Activated CD4-positive, alpha-beta T cell treated with anti-CD3 and anti-CD28 coated beads for 36 hours (primary cell): ENCODE data around the gene CCDC74A. TPM values are rescaled to one million over a fixed set of nuclear protein-coding genes. Genes with fewer than 3 reads are reported as not detected.
"Not testable (repeated sequence)": the region's sequence is repeated elsewhere in the genome, so short reads cannot be mapped to it uniquely, and the experiment has no call there.

ENCODE experiments used
- ATAC-seq: fragments of 200-7000 bp; cut with Tn5 transposase; one replicate; pipeline ENCODE4 v1.10.0; 2021; ENCODE audit warnings: mild to moderate bottlenecking, moderate library complexity
- CTCF ChIA-PET: fragments of 350-600 bp; sonication (Branson Sonifier 250); formaldehyde crosslinking; loops from one replicate; lab custom pipeline; 2021; ENCODE audit warnings: antibody characterized with exemption; lab: Charles Lee
- POLR2A ChIA-PET: fragments of 350-600 bp; sonication (Branson Sonifier 250); formaldehyde crosslinking; loops from one replicate; lab custom pipeline; 2021; ENCODE audit warnings: antibody characterized with exemption, inconsistent platforms; lab: Charles Lee
- DNase-seq: peaks from one replicate; pipeline ENCODE4 v3.0.0-alpha.2; 2020
- H3K27ac Mint-ChIP-seq: one replicate; pipeline ENCODE4 v1.8.0; 2021; ENCODE audit warnings: mixed read lengths
- H3K27me3 Mint-ChIP-seq: one replicate; pipeline ENCODE4 v1.8.0; 2021; ENCODE audit warnings: mixed read lengths
- H3K36me3 Mint-ChIP-seq: one replicate; pipeline ENCODE4 v1.8.0; 2021; ENCODE audit warnings: low read depth, mixed read lengths
- H3K4me1 Mint-ChIP-seq: one replicate; pipeline ENCODE4 v1.8.0; 2021; ENCODE audit warnings: mixed read lengths
- H3K4me3 Mint-ChIP-seq: one replicate; pipeline ENCODE4 v1.8.0; 2021; ENCODE audit warnings: mild to moderate bottlenecking, moderate library complexity, mixed read lengths
- H3K9me3 Mint-ChIP-seq: one replicate; pipeline ENCODE4 v1.8.0; 2021; ENCODE audit warnings: low read depth, mixed read lengths
- intact Hi-C, 2 experiments: fragments of 100-400 bp; cut with DNase I in 1 of 2; cut with micrococcal nuclease in 1 of 2; formaldehyde crosslinking; loops; one replicate each; pipeline versions ENCODE4 v1.14.2 to v1.15.1; 2022 to 2024; cut with DNase I, micrococcal nuclease
- total RNA-seq, 2 experiments: library from RNA; stranded (reverse); gene quantifications; one replicate each; pipeline ENCODE4 v1.2.3, GENCODE V29; 2021

The CCDC74A gene
- total RNA-seq = 1 to 10 TPM; 3.0 to 3.5 TPM

DNA sequence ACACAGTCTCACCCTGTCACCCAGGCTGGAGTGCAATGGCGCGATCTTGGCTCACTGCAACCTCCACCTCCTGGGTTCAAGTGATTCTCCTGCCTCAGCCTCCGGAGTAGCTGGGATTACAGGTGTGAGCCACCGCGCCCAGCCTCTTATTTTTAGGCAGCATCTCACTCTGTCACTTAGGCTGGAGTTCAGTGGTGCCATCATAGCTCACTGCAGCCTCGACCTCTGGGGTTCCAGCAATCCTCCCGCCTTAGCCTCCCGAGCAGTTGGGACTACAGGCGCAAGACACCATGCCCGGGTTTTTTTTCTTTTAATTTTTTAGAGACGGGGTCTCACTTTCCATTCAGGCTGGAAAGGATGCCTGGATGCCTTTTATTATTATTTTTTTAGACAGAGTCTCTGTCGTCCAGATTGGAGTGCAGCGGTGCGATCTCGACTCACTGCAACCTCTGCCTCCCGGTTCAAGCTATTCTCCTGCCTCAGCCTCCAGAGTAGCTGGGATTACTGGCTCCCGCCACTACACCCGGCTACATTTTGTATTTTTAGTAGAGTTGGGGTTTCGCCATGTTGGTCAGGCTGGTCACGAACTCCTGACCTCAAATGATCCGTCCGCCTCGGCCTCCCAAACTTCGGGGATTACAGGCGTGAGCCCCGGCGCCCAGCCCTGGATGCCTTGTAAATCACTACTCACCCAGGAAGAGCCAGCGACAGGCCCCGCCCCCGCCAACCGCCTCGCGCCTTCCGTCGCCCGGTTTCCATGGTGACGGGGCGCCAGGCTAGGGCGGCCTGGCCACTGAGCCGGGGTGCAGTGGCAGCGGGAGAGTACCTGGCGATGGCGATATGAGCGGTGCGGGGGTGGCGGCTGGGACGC, at the start of gene CCDC74A:
TSS of gene CCDC74A (plus strand) at position 758 of the 871 bp plus-strand sequence. CDS start at position 841, 83 bp downstream.
- H3K36me3 Mint-ChIP-seq, H3K4me1 Mint-ChIP-seq, POLR2A ChIA-PET, H3K9me3 Mint-ChIP-seq, H3K27me3 Mint-ChIP-seq: not testable (repeated sequence)
- CTCF ChIA-PET = interaction anchor here (0.6 kb wide), 1 partner anchor 19 kb away, joined by 3 read pairs; no protein-coding TSS in a partner anchor
- intact Hi-C loops = loop anchor here (1.0 to 5.0 kb wide), 2 partner anchors 35 to 115 kb away; partner anchors contain the start of gene MZT2A (in 2 of the 2)
- peak; percentile 88 for ATAC-seq
- Mint-ChIP-seq H3K4me3 (peak within 1 kb of the TSS; percentile 71), H3K27ac (peak within 1 kb of the TSS; percentile 69)
- peak; percentile 87 for DNase-seq

DNA sequence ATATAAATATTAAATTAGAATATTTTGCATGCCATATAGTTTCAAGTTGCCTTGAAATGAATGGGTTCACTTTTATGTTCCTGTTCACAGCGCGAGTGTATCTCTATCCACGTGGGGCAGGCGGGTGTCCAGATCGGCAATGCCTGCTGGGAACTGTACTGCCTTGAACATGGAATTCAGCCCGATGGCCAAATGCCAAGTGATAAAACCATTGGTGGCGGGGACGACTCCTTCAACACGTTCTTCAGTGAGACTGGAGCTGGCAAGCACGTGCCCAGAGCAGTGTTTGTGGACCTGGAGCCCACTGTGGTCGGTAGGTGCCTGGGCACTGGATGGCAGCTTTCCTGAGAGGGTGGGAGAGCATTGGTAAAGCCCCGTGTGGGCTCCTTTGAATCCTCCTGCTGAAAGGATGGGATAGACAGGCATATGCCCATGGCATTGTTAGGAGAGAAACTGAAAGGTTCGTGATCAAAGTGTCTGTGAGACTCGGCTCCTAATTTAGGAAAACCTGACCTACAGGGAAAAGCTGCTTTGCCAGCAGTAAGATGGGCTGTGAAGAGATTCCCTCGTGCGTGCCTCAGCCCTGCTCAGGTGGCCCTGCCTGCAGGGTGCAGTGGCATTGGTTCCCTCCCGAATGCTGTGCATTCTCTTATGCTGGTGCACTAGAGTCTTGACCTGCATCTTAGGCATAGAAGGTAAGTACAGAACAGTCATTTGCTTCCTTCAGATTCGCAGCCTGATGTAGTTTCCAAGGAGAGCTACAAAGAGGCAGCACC, 49.4 kb upstream of the CCDC74A start:
- CTCF ChIA-PET, DNase-seq, intact Hi-C loops, H3K9me3 Mint-ChIP-seq, H3K4me3 Mint-ChIP-seq, H3K27me3 Mint-ChIP-seq, H3K27ac Mint-ChIP-seq, ATAC-seq, POLR2A ChIA-PET, H3K4me1 Mint-ChIP-seq: not testable (repeated sequence)
- H3K36me3 Mint-ChIP-seq = peaks cover 13% of the 10 kb centered on the region

DNA sequence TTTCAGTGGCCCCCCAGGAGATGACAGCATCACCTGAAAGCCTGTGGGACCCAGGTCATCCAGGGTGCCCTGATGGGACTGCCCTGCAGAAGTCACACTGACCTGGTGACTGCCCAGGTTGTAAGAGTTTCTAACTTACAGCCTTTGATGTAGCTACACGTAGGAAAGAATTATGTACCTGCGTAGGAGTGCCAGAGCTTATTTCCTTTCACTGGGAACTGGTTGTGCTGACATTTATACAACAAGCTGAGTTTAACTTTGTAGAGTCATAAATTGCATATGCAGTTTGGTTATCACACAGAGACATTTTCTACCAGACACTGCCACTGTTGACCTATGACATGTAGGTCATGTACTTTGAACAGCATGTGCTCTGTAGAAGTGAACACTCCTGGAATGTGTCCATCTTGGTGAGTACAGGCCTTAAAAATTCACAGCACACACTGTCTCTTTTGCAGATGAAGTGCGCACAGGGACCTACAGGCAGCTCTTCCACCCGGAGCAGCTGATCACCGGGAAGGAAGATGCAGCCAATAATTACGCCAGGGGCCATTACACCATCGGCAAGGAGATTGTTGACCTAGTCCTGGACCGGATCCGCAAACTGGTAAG, 48.7 kb upstream of the CCDC74A start:
- H3K9me3 Mint-ChIP-seq, POLR2A ChIA-PET, H3K4me3 Mint-ChIP-seq, H3K4me1 Mint-ChIP-seq, CTCF ChIA-PET, ATAC-seq, H3K27me3 Mint-ChIP-seq, H3K27ac Mint-ChIP-seq, intact Hi-C loops, DNase-seq: not testable (repeated sequence)
- peaks cover 13% of the 10 kb centered on the region for H3K36me3 Mint-ChIP-seq

DNA sequence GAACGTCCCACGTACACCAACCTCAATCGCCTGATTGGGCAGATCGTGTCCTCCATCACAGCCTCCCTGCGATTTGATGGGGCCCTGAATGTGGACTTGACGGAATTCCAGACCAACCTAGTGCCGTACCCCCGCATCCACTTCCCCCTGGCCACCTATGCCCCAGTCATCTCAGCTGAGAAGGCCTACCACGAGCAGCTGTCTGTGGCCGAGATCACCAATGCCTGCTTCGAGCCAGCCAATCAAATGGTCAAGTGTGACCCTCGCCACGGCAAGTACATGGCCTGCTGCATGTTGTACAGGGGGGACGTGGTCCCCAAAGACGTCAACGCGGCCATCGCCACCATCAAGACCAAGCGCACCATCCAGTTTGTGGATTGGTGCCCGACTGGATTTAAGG, 47.3 kb upstream of the CCDC74A start:
- intact Hi-C loops, ATAC-seq, H3K9me3 Mint-ChIP-seq, DNase-seq, H3K27me3 Mint-ChIP-seq, H3K27ac Mint-ChIP-seq, H3K4me3 Mint-ChIP-seq, H3K4me1 Mint-ChIP-seq, CTCF ChIA-PET: not testable (repeated sequence)
- POLR2A ChIA-PET = interaction anchor here (0.6 kb wide), 1 partner anchor 9 kb away, joined by 3 read pairs; no protein-coding TSS in a partner anchor
- peaks cover 13% of the 10 kb centered on the region for H3K36me3 Mint-ChIP-seq

DNA sequence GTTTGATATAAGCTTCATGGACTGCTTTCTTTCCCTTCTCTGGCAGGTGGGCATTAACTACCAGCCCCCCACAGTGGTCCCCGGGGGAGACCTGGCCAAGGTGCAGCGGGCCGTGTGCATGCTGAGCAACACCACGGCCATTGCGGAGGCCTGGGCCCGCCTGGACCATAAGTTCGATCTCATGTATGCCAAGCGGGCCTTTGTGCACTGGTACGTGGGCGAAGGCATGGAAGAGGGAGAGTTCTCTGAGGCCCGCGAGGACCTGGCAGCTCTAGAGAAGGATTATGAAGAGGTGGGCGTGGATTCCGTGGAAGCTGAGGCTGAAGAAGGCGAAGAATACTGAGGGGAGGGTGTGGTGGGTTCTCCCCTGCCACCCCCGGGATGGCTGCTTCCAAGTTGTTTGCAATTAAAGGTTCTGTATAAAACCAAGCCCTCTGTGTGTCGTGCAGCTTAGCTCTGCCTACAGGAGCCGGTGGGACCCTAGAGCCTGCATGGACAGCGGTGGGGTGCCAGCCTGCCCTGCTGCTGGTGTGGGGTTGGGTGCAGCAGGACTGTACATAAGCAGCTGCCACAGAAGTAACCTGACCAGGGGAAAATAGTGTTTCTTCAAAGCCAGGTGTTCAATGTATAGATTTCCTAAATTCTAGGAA, 45.1 kb upstream of the CCDC74A start:
- H3K27ac Mint-ChIP-seq, intact Hi-C loops, H3K4me3 Mint-ChIP-seq, H3K9me3 Mint-ChIP-seq, ATAC-seq, H3K4me1 Mint-ChIP-seq, POLR2A ChIA-PET, H3K27me3 Mint-ChIP-seq, DNase-seq: not testable (repeated sequence)
- CTCF ChIA-PET = interaction anchor here (0.6 kb wide), 1 partner anchor 714 kb away, joined by 3 read pairs; no protein-coding TSS in a partner anchor
- H3K36me3 Mint-ChIP-seq = peaks cover 17% of the 10 kb centered on the region

DNA sequence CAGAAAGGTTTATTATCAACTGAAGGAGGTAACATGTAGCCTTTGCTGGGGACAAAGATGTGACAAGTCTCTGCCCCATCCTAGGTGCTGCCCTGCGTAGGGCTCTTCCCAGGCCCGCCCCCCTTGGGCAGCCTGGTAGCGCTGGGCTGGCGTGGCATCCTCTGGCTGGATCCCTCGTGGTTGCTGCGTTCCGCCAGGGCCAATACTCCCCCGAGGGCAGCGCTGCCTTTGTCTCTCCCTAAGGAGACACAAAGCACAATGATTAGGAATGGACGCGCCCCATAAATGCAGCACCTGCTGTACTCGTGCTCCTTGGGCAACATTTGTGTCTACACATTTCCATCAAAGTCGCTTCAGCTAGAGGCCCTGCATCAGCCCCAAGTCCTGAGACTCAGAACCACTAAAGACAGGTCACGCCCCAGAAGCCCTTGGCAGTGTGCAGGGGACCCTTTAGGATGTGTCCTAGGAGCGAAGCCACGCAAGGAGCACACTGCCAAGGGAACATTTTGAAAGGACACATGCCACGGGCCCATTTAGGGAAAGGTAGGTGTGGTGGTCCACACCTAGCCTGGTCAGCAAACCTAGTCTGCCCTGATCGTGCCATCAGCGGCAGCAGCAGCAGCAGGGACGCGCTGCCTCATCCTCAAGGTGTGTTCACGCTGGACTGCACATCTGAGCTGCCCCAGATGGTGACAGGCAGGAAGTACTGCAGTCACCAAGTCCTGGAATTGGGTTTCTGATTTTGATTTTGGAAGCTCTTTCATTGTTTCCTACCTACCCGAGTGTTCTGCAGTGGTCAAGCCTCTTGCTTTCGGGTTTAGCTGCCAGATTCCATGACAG, 43.5 kb upstream of the CCDC74A start:
- ATAC-seq, H3K27me3 Mint-ChIP-seq, H3K27ac Mint-ChIP-seq, DNase-seq, H3K9me3 Mint-ChIP-seq, POLR2A ChIA-PET, H3K4me3 Mint-ChIP-seq, H3K4me1 Mint-ChIP-seq, intact Hi-C loops: not testable (repeated sequence)
- CTCF ChIA-PET = interaction anchor here (0.6 kb wide), 1 partner anchor 19 kb away, joined by 5 read pairs; no protein-coding TSS in a partner anchor
- peaks cover 22% of the 10 kb centered on the region for H3K36me3 Mint-ChIP-seq

DNA sequence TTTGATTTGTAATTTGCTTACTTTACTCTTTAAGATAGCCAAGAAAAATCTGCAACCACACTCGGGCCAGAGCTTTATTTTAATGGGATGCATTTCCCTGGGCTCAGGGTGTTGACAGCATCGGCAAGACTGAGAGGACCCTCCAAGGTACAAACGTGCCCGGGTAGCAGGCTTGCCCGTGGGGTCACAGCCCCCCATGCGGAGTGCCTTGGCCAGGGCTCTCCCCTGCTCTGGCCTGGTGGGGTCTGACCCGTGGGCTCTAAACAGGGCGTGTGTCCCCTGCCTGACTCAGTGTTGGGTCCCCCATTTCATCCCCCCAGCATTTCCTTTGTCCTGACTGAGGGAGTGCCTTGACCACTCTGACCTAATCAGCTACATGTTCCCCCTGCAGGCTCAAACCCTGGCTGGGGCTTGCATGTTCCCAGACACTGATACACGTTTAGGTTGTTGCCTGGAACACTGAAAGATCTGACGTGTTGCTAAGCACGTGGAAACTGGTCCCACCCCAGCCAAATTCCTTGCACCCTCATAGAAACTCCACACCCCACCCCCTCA, 42.7 kb upstream of the CCDC74A start:
- H3K27me3 Mint-ChIP-seq, POLR2A ChIA-PET, H3K4me1 Mint-ChIP-seq, CTCF ChIA-PET, H3K9me3 Mint-ChIP-seq, ATAC-seq, H3K4me3 Mint-ChIP-seq, DNase-seq, H3K27ac Mint-ChIP-seq: not testable (repeated sequence)
- intact Hi-C loops = loop anchor here (5.0 kb wide), 1 partner anchor 1298 kb away; no protein-coding TSS in a partner anchor
- H3K36me3 Mint-ChIP-seq = peaks cover 26% of the 10 kb centered on the region

DNA sequence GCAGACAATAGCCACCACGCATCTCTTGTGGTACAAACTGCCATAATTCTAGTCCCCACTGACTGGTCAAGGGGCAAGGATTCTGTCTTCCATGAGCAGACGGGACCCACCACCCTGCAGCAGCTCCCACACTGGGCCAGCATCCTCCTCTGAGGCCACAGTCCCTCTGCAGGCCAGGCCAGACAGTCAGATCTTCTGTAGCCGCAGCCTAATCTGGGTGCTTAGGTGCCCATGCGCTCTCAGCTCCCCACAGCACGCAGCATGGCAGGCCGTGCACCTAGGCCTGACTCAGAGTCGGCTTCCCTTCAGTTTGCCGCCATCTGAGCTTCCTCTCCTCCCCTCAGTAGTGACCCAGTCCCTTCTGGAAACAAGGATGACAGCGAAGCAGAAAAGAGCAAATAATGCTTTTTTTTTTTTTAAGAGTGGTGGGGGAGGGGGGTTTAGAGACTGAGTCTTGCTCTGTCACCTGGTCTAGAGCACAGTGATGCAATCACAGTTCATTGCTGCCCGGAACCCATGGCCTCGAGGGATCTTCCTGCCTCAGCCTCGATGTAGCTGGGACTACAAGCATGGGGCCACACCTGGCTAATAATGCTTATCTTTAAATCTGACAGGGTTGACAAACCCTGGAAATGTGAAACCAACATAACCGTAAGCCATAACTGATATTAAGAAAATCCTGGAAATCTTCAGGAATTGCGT, 41.3 kb upstream of the CCDC74A start:
- H3K27ac Mint-ChIP-seq, DNase-seq, H3K9me3 Mint-ChIP-seq, H3K4me3 Mint-ChIP-seq, CTCF ChIA-PET, H3K4me1 Mint-ChIP-seq, POLR2A ChIA-PET, ATAC-seq, H3K27me3 Mint-ChIP-seq: not testable (repeated sequence)
- peaks cover 36% of the 10 kb centered on the region for H3K36me3 Mint-ChIP-seq
- intact Hi-C loops = loop anchor here (5.0 kb wide), 1 partner anchor 1299 kb away; no protein-coding TSS in a partner anchor

DNA sequence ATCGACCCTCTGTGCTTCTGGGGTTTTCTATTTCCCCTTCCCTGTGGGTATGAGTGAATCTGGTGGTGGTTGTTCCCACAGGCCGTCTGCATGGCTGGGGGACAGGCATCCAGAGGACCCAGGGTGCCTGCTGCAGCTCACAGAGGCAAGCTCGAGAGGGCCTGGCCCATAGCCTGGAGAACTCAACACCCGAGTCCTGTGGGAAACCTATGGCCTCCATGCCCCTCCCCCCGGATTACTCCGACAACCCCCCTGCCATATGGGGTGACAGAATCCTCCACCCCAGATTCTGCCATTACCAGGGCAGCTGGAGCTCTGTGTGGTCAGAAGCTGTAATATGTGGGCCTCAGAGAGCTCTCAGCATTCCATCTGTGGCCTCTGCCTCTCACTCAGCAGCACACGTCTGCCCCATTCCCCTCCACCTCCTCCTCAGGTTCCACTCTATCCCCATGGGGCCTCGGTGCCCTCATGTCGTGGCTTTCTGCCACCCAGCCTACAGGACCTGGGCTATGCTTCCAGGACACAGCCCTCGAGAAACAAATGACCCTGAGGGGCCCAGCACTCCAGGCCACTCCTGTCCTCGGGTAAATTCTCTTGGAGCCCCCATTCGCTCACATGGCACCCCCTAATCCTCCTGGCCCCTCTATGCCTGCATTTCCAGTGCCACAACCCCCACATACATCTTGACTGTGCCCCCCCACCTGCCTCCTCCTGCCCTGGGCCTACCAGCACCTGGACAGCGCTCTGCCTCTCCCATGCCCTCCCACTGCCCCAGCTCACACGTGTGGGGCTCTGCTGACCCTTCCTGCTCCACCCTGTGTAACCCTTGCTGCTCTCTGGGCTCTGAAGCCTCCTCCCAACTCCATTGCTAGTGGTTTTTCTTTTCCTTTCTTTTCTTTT, 39.1 kb upstream of the CCDC74A start:
- intact Hi-C loops = loop anchor here (5.0 kb wide), 1 partner anchor 1301 kb away; no protein-coding TSS in a partner anchor
- Mint-ChIP-seq H3K4me1 (peaks cover 12% of the 10 kb centered on the region), H3K27ac (no peak overlapping the region), H3K9me3 (no peaks in the 10 kb centered on the region), H3K36me3 (peaks cover 30% of the 10 kb centered on the region), H3K4me3 (no peak overlapping the region), H3K27me3 (no peaks in the 10 kb centered on the region)
- DNase-seq (no peak), ATAC-seq (no peak)
- ChIA-PET CTCF (no interaction called here), POLR2A (no interaction called here)
